Tongue (tissue), 2 donors: ENCODE results near the gene PIK3C2A. TPM values are rescaled to one million over a fixed set of nuclear protein-coding genes. Genes with fewer than 3 reads are reported as not detected.

Source experiments
- DNase-seq: peaks from one replicate; pipeline ENCODE4 v3.0.0-alpha.2; 2015
- total RNA-seq: library from RNA; depleted of rRNA; stranded (reverse); fragments of >200 nt; gene quantifications from one replicate; pipeline ENCODE4 v1.2.3, GENCODE V29; 2014

Gene PIK3C2A
- total RNA-seq, 1 donor from 2014 or later: 60.8 TPM

GRCh38 chr11:17209939-17210245 lies 2.1 kb upstream of the PIK3C2A start:
- peak; percentile 29 for DNase-seq

DNA sequence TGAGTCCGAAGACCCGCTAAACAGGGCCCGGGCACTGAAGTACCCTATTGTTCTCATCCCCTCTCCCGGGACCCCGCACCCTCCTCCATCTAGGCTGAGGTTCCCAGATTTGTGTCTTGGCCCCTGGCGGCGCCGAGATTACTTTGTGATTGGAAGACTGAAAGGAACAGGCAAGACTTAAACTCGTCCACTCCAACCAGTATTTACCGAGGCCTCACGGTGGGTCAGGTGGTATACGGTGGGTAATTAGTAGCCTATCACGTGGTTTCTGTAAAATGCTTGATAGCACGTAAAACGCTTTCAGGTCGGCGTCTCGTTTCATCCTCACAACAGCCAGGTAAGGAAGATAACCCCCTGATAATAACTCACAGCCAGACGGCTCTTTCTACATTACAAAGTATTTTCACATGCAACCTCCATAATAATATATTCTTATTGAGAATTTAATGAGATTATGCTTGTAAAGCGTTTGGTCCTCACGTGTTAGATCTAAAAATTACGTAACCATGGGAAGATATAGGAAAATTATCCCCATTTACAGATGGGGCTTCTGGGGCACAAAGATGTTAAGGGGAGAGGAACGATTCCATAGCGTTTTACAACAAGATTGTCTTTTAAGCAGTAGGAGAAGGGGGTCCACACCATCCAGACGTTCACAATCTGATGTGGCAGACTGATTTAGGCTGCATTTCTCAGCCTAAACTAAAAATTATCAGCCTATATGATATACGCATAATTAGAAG lies 642 bp upstream of the PIK3C2A start:
- DNase-seq: peak; percentile 80

- DNase-seq: no peak
Measured at GRCh38 chr11:17206463-17206862, 1.3 kb downstream of the PIK3C2A start.

- no peak for DNase-seq
Measured at GRCh38 chr11:17197431-17197898, 10.3 kb downstream of the PIK3C2A start.

- DNase-seq: no peak
Measured at GRCh38 chr11:17188675-17189074, 19.1 kb downstream of the PIK3C2A start.

- DNase-seq: no peak
Measured at GRCh38 chr11:17186932-17187692, 20.7 kb downstream of the PIK3C2A start.

DNA sequence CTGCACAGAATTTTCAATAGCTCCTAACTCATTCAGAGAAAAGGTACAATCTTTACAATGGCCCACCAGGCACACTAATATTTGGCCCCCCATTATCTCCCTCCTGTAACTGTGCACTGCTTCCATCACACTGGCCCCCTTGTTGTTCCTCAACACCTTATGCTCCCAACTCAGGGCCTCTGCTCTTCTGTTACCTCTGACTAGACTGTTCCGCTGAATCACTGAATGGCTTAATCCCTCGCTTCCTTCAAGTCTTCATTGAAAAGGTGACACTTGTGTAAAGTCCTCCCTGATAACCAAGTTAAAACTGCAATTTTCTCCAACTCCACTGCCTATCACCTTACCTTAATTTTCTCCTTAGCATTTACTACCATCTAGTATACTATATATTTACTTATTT lies 21.8 kb downstream of the PIK3C2A start:
- no peak for DNase-seq

- no peak for DNase-seq
Measured at GRCh38 chr11:17184882-17185587, 22.8 kb downstream of the PIK3C2A start.

- DNase-seq: no peak
Measured at GRCh38 chr11:17183836-17184235, 23.9 kb downstream of the PIK3C2A start.

DNA sequence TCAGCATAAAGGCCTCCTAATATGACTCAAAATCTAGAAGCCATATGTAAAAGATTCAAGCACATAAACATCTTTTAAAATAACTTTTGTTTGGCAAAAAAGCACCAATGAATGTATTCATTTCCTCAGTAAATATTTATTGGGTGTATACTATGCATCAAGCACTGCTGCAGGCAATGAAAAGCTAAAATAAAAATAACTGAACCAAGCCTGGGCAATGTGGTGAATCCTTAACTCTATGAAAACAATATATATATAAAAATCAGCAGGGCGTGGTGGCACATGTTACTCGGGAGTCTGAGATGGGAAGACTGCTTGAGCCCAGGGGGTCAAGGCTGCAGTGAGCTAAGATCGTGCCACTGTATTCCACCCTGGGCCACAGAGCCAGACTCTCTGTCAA lies 27.8 kb downstream of the PIK3C2A start:
- DNase-seq: no peak

GRCh38 chr11:17173332-17173731 lies 34.5 kb downstream of the PIK3C2A start:
- no peak for DNase-seq

DNA sequence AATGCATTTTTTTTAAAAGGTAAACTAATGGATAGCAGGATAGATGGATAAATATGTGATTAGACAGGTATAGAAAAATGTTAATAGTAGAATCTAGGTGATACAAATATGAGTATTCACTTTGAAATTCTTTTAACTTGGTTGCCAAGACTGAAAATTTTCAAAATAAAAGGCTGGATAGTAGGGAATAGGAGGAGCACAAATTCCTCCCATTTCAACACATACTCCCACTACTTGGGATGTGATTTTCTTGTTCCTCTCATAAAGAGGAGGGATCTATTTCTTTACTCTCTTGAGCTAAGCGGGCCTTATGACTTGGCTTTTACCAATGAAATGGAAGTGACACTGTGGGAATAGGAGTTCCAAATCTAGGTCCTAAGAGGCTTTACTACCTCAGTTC lies 35.9 kb downstream of the PIK3C2A start:
- no peak for DNase-seq

- no peak for DNase-seq
Measured at GRCh38 chr11:17171343-17171742, 36.4 kb downstream of the PIK3C2A start.

DNA sequence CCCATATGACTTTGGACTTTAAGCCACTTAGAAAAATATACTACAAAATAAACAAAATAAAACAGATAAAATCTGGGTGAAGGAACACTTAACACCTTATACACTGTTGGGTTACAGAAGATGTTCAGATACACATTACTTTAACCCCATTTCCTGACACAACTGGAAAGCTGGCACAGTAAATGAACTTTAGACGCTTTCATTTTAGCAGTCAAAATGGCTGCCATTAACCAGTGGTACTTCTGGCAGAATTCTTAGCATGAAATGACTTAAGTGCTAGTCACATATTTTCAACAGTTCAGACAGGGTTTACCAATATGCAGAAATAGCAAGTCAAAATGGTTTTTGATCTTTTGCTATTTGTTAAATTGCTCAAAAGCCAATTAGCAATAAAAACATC lies 37.9 kb downstream of the PIK3C2A start:
- DNase-seq: no peak

DNA sequence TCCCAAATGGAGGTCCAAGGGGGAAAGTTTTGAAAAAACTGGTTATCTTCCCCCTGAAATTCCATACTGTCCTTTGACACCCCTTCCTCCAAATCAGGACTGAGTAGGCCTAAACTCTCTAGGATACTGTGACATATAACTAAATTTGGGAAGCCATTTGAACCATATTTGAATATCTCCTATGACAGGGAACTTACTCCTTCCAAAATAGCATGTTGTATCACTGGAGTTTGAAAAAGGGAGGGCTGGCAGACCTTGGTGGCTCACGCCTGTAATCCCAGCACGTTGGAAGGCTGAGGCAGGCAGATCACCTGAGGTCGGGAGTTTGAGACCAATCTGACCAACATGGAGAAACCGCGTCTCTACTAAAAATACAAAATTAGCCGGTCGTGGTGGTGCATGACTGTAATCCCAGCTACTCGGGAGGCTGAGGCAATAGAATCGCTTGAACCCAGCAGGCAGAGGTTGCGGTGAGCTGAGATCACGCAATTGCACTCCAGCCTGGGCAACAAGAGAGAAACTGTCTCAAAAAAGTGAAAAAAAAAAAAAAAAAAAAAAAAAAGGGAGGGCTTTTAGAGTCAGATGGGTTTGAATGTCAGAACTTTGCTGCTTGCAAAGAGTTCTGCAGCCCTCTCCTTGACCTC lies 42.4 kb downstream of the PIK3C2A start:
- DNase-seq: no peak

GRCh38 chr11:17164361-17165246 lies 43.2 kb downstream of the PIK3C2A start:
- no peak for DNase-seq

DNA sequence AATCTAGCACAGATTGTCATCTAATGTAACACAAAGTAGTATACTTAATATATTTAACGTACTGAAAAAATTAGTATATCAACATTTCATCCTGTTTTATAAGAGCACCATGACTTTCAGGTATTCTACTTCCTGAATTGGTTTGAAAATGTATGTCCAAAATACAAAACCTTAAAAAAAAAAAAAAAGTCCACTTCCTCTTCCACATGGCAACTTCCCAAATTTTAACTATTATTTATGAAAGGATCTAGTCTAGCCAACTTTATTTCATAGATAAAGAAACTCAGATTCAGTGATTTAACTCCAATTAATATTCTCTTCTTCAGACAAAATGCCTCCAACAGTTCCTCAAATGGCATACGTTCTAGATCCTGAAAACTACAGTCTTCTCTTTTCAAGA lies 44.0 kb downstream of the PIK3C2A start:
- no peak for DNase-seq

DNA sequence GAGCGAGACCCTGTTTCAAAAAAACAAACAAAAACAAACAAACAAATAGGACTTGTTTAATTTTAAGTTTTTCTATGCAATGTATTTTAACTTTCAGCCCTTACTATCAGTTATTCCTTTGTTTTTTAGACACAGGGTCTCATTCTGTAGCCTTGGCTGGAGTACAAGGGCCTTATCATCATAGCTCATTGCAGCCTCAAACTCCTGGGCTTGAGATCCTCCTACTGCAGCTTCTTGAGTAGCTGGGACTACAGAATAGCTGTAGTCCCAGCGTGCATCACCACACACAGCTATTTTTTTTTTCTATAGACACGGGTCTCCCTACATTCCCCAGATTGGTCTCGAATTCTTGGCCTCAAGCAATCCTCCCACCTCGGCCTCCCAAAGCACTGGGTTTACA lies 44.5 kb downstream of the PIK3C2A start:
- no peak for DNase-seq

DNA sequence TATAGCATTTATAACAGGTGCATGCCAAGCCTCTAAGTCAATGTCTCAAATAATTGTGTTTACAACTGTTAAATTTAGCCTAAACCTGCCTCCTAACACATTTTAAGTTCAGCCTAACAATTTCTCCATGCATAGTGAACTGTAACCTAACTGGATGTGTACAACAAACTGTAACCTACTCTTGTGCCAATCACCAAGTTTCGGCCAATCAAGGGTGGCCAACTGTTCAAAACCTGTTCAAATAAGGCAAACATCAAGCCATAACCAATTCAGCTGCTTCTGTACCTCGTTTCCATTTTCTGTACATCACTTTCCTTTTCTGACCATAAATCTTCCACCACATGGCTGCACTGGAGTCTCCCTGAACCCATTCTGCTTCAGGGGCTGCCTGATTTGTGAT lies 45.4 kb downstream of the PIK3C2A start:
- DNase-seq: no peak

DNA sequence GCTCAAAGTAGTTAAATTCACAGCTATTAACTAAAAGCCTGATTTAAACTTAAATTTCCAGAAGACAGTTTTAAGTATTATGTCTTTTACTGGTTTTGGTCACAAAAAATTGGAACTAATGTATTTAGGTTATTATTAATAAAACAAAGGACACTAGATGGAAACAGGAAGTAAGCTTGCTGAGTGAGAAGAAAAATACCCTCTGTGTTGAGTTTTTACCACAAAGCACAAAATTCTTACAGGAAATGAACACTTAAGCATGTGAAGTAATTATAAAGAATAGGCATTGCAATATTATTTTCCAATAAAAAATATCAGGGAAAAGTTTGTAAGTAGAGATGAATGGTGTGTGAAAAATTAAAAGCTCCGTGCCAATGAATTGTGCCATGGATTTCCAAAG lies 46.3 kb downstream of the PIK3C2A start:
- no peak for DNase-seq

DNA sequence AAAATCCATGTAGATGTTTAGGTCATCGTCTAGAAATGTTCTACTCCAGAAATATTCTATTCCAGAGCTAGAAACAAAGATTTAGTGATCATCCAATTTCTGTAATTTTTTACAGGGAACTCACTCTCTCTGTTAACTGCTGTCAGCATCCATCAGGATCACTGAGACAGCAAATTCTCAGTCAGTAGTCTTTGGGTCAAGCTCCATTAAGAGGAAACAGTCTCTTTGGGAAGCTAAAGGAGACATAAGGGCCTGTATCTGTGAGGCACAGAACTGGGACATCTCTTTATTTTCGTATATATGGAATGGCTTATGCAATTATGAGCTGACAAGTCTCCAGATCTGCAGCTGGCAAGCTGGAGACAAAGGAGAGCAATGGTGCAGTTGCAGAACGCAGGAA lies 48.3 kb downstream of the PIK3C2A start:
- no peak for DNase-seq
